Bone marrow (tissue), 2 donors: Measurements from ENCODE around the gene SPSB1.

Experiments
- DNase-seq, 2 donors: peaks; one replicate each; lab custom pipeline; 2025; lab: John Stamatoyannopoulos, UW

SPSB1 gene

GRCh38 chr1:9319208-9319788 is 26.6 kb downstream of the SPSB1 start:
- no peak for DNase-seq

- no peak for DNase-seq
These were observed 27.3 kb downstream of the SPSB1 start for GRCh38 chr1:9319789-9320519.

GRCh38 chr1:9320520-9321479 is 28.1 kb downstream of the SPSB1 start:
- DNase-seq = no peak

GRCh38 chr1:9321480-9321849 is 28.8 kb downstream of the SPSB1 start:
- no peak for DNase-seq

GRCh38 chr1:9321986-9322660 is 29.4 kb downstream of the SPSB1 start:
- DNase-seq = no peak

GRCh38 chr1:9322661-9323244 is 30.1 kb downstream of the SPSB1 start:
- DNase-seq = no peak

- DNase-seq = no peak
These were observed 31.8 kb downstream of the SPSB1 start for GRCh38 chr1:9324246-9325096.

- no peak for DNase-seq
These were observed 33.9 kb downstream of the SPSB1 start for GRCh38 chr1:9326596-9326995.

GRCh38 chr1:9328201-9328600 is 35.5 kb downstream of the SPSB1 start:
- no peak for DNase-seq

- no peak for DNase-seq
These were observed 36.0 kb downstream of the SPSB1 start for GRCh38 chr1:9328715-9329114.

- no peak for DNase-seq
These were observed 38.3 kb downstream of the SPSB1 start for GRCh38 chr1:9331016-9331415.

- DNase-seq = no peak
These were observed 39.1 kb downstream of the SPSB1 start for GRCh38 chr1:9331558-9332346.

- no peak for DNase-seq
These were observed 39.9 kb downstream of the SPSB1 start for GRCh38 chr1:9332513-9333143.

GRCh38 chr1:9338397-9339246 is 45.9 kb downstream of the SPSB1 start:
- no peak for DNase-seq

- no peak for DNase-seq
These were observed 47.6 kb downstream of the SPSB1 start for GRCh38 chr1:9340172-9340854.

- DNase-seq = no peak
These were observed 48.2 kb downstream of the SPSB1 start for GRCh38 chr1:9340864-9341263.

GRCh38 chr1:9341301-9341845 is 48.7 kb downstream of the SPSB1 start:
- no peak for DNase-seq

- no peak for DNase-seq
These were observed 50.6 kb downstream of the SPSB1 start for GRCh38 chr1:9343269-9343668.
